ENCODE results near the gene NIP7. TPM values are rescaled to one million over a fixed set of nuclear protein-coding genes. Genes with fewer than 3 reads are reported as not detected.

Gene NIP7
- total and polyA plus RNA-seq, 2 of the 4 experiments (the other 2 are of a cell fraction): 14.0 to 28.3 TPM

DNA sequence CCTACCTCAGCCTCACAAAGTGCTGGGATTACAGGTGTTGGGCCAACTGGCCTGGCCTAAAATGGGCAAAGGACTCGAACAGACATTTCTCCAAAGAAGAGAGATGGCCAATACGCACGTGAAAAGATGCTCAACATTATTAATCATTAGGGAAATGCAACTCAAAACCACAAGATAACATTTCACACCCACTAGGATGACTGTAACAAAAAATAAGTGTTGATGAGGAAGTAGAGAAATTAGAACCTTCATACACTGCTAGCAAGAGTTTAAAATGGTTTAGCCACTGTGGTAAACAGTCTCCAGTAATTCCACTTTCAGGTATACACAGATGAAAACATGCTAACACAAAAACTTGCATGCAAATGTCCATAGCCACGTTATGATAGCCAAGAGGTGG lies 6.4 kb downstream of the NIP7 start:
- DNase-seq (no peak), ATAC-seq (ENCODE audit: low read depth) (no peak)
- TF ChIP-seq RAD21 (IDR thresholded peaks at IDR 0.05; ENCODE audit: low read length) (no peak), MAFK (IDR thresholded peaks at IDR 0.05; ENCODE audit: low read depth, low read length) (no peak), SMC3 (IDR thresholded peaks at IDR 0.05; ENCODE audit: low read depth, low read length) (no peak), CHD1 (IDR thresholded peaks at IDR 0.05; ENCODE audit: low read depth, low read length) (no peak), POLR2A (IDR thresholded peaks at IDR 0.05; ENCODE audit: low read depth, low read length) (no peak), CEBPB (IDR thresholded peaks at IDR 0.05; ENCODE audit: low read depth, low read length) (no peak), RCOR1 (IDR thresholded peaks at IDR 0.05; ENCODE audit: insufficient replicate concordance, low read length) (no peak), RFX5 (IDR thresholded peaks at IDR 0.05; ENCODE audit: low read depth, low read length) (no peak), BHLHE40 (IDR thresholded peaks at IDR 0.05; ENCODE audit: low read depth, low read length) (no peak), MXI1 (IDR thresholded peaks at IDR 0.05; ENCODE audit: borderline replicate concordance, low read depth, low read length) (no peak), MAZ (IDR thresholded peaks at IDR 0.05; ENCODE audit: borderline replicate concordance, low read depth, low read length) (no peak), FOS (IDR thresholded peaks at IDR 0.05; ENCODE audit: low read depth, low read length) (no peak), NFE2L2 (IDR thresholded peaks at IDR 0.05; ENCODE audit: low read depth, low read length) (no peak)
- TF ChIP-seq, protein P1, sequence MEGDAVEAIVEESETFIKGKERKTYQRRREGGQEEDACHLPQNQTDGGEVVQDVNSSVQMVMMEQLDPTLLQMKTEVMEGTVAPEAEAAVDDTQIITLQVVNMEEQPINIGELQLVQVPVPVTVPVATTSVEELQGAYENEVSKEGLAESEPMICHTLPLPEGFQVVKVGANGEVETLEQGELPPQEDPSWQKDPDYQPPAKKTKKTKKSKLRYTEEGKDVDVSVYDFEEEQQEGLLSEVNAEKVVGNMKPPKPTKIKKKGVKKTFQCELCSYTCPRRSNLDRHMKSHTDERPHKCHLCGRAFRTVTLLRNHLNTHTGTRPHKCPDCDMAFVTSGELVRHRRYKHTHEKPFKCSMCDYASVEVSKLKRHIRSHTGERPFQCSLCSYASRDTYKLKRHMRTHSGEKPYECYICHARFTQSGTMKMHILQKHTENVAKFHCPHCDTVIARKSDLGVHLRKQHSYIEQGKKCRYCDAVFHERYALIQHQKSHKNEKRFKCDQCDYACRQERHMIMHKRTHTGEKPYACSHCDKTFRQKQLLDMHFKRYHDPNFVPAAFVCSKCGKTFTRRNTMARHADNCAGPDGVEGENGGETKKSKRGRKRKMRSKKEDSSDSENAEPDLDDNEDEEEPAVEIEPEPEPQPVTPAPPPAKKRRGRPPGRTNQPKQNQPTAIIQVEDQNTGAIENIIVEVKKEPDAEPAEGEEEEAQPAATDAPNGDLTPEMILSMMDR (conservative IDR thresholded peaks at IDR 0.05; ENCODE audit: low read depth, low read length): no peak
- TF ChIP-seq, protein P2, sequence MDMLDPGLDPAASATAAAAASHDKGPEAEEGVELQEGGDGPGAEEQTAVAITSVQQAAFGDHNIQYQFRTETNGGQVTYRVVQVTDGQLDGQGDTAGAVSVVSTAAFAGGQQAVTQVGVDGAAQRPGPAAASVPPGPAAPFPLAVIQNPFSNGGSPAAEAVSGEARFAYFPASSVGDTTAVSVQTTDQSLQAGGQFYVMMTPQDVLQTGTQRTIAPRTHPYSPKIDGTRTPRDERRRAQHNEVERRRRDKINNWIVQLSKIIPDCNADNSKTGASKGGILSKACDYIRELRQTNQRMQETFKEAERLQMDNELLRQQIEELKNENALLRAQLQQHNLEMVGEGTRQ (IDR thresholded peaks at IDR 0.05; ENCODE audit: low read depth, low read length): no peak
- TF ChIP-seq, protein P3, sequence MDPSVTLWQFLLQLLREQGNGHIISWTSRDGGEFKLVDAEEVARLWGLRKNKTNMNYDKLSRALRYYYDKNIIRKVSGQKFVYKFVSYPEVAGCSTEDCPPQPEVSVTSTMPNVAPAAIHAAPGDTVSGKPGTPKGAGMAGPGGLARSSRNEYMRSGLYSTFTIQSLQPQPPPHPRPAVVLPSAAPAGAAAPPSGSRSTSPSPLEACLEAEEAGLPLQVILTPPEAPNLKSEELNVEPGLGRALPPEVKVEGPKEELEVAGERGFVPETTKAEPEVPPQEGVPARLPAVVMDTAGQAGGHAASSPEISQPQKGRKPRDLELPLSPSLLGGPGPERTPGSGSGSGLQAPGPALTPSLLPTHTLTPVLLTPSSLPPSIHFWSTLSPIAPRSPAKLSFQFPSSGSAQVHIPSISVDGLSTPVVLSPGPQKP (IDR thresholded peaks at IDR 0.05; ENCODE audit: borderline replicate concordance, low read depth, low read length): no peak
- CTCF ChIA-PET: no interaction called here
- WGBS, 2 experiments (ENCODE audit: extremely low coverage in 2 of 2, insufficient read length in 1 of 2): no CpG with 5 or more reads among the region's 4 CpGs
- Histone ChIP-seq H3K9me1 (ENCODE audit: insufficient read depth, low read length) (peaks cover 3% of the 10 kb centered on the region; the same call in 1 of the 2 replicates), H3K56ac (ENCODE audit: extremely low read depth, insufficient read depth, low read length) (no peak overlapping the region), H3K36me3 (ENCODE audit: control insufficient read depth, insufficient read depth, low read length) (peaks cover 15% of the 10 kb centered on the region), H2AK5ac (ENCODE audit: low read depth, low read length) (no peak overlapping the region), H4K8ac (ENCODE audit: low read depth in 2 of 2, low read length in 2 of 2) (no peak overlapping the region), H3K4me2 (ENCODE audit: low read depth, low read length) (no peak overlapping the region), H3K4ac (ENCODE audit: low read depth, low read length) (no peak overlapping the region), H2BK20ac (ENCODE audit: low read depth, low read length) (no peak overlapping the region), H2BK15ac (ENCODE audit: low read depth, low read length) (no peak overlapping the region), H3K4me3 (ENCODE audit: insufficient read depth, low read depth, low read length) (no peak overlapping the region), H3K23ac (ENCODE audit: low read depth, low read length) (no peak overlapping the region), H3K4me1 (ENCODE audit: control insufficient read depth, insufficient read depth, low read length) (peaks cover 2% of the 10 kb centered on the region; the same call in 1 of the 2 replicates), H4K91ac (ENCODE audit: insufficient read depth, low read depth, low read length) (no peak overlapping the region), H2AFZ (replicated peaks; ENCODE audit: low read length, poor library complexity) (no peak overlapping the region), H4K5ac (ENCODE audit: low read depth, low read length) (no peak overlapping the region), H3K79me1 (ENCODE audit: low read depth in 1 of 2, low read length in 2 of 2) (peaks cover 6 to 15% of the 10 kb centered on the region in 2 experiments; a peak in 3 of 4 replicates), H3K9me3 (ENCODE audit: control insufficient read depth, insufficient read depth, low read length) (no peaks in the 10 kb centered on the region), H3K14ac (replicated peaks; ENCODE audit: low read depth, low read length) (no peak overlapping the region), H3K27me3 (ENCODE audit: control insufficient read depth, insufficient read depth, low read length) (no peaks in the 10 kb centered on the region), H2BK5ac (ENCODE audit: low read depth, low read length, poor library complexity, severe bottlenecking) (no peak overlapping the region), H2BK120ac (ENCODE audit: low read depth, low read length) (no peak overlapping the region), H3K9ac (ENCODE audit: low read depth, low read length) (no peak overlapping the region), H3K27ac (ENCODE audit: insufficient read depth, low read length) (no peak overlapping the region), H4K20me1 (ENCODE audit: insufficient read depth, low read length) (no peaks in the 10 kb centered on the region), H2AK9ac (replicated peaks; ENCODE audit: low read depth, low read length, poor library complexity) (no peak overlapping the region), H3K18ac (ENCODE audit: low read depth, low read length) (no peak overlapping the region)
- dilution Hi-C loops (cut with HindIII; ENCODE audit: low sequenced_read_pairs, unreplicated experiment): no loop called here
- POLR2A ChIA-PET (ENCODE audit: unreplicated experiment): no interaction called here
- intact Hi-C loops (cut with micrococcal nuclease): no loop called here
- BruUV-seq (replicated peaks): no TSS peak
- in situ Hi-C loops (cut with MboI; ENCODE audit: low sequenced_read_pairs): no loop called here

All from IMR-90 (cell line).